Erythroblast (primary cell): ENCODE measurements around the gene WDR43.

Experiments used
- GATA1 ChIP-seq: IDR thresholded peaks from 2 replicates; pipeline ENCODE4 v1.6.1; 2011; ENCODE audit warnings: low read depth, mild to moderate bottlenecking, control low read depth, low read length, moderate library complexity
- POLR2A ChIP-seq: IDR thresholded peaks from 2 replicates; pipeline ENCODE4 v1.6.1; 2011; ENCODE audit warnings: mild to moderate bottlenecking, low read length

DNA sequence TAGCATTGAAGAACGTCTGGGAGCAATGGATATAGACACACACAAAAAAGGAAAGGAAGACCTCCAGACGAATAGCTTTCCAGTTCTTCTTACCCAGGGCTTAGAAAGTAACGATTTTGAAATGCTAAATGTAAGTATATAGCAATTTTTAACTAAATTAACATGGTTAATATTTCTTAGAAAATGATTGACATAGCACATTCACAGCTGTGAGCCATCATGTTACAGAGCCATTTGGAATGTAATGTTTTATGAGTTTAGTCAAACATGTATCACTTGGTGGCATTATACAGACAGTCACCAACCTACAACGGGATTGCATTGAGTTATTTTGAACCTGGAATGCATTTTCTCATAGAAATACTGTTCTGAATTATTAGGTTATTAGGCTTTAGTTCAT lies 35.1 kb downstream of the WDR43 start:
- TF ChIP-seq POLR2A (no peak), GATA1 (no peak)
